Keratinocyte (primary cell): ENCODE data around the gene TMEM266. TPM values are rescaled to one million over a fixed set of nuclear protein-coding genes. Genes with fewer than 3 reads are reported as not detected.

Experiments
- DNase-seq: peaks from one replicate; pipeline ENCODE4 v3.0.0-alpha.2; 2011; ENCODE audit warnings: low read depth, missing footprints, low spot score
- FAIRE-seq: peaks from 2 replicates; lab custom pipeline; 2011; peaks lifted over from hg19 to GRCh38; lab: Jason Lieb, UNC
- H2AFZ ChIP-seq: 2 replicates; pipeline ENCODE4 v1.6.0; 2012; ENCODE audit warnings: low read length, control low read depth, inconsistent platforms; ENCODE audit not compliant: control insufficient read depth
- H3K27ac ChIP-seq: 2 replicates; pipeline ENCODE4 v1.5.1; 2011; ENCODE audit warnings: low read length; ENCODE audit not compliant: control insufficient read depth, insufficient read depth
- H3K27me3 ChIP-seq: 3 replicates; pipeline ENCODE4 v1.6.0; 2011; ENCODE audit warnings: low read length; ENCODE audit not compliant: control insufficient read depth, insufficient read depth; ENCODE audit errors: extremely low read depth
- H3K36me3 ChIP-seq, 2 experiments: 2 replicates in 1 of 2; 3 replicates in 1 of 2; pipeline ENCODE4 v1.5.1; 2011; ENCODE audit warnings: low read length in 2 of 2, mild to moderate bottlenecking in 1 of 2; ENCODE audit not compliant: control insufficient read depth in 2 of 2, insufficient read depth in 2 of 2; ENCODE audit errors: extremely low read depth in 1 of 2
- H3K4me1 ChIP-seq: 3 replicates; pipeline ENCODE4 v1.5.1; 2011; ENCODE audit warnings: low read length; ENCODE audit not compliant: control insufficient read depth, insufficient read depth; ENCODE audit errors: extremely low read depth
- H3K4me2 ChIP-seq: 3 replicates; pipeline ENCODE4 v1.6.0; 2011; ENCODE audit warnings: low read depth, low read length; ENCODE audit not compliant: control insufficient read depth, insufficient read depth; ENCODE audit errors: extremely low read depth
- H3K4me3 ChIP-seq, 3 experiments: fragments of 200-600 bp in 1 of 3; sonication (generic) in 1 of 3; 2 replicates in 2 of 3; 3 replicates in 1 of 3; pipeline ENCODE4 v1.5.1; 2011 to 2016; ENCODE audit warnings: low read length in 3 of 3, mild to moderate bottlenecking in 3 of 3, control low read depth in 2 of 3, inconsistent platforms in 1 of 3, low read depth in 1 of 3, mixed read lengths in 1 of 3, mixed run types in 1 of 3, moderate library complexity in 1 of 3; ENCODE audit not compliant: control insufficient read depth in 2 of 3, insufficient read depth in 2 of 3; ENCODE audit errors: extremely low read depth in 1 of 3
- H3K79me2 ChIP-seq: 2 replicates; pipeline ENCODE4 v1.6.0; 2012; ENCODE audit warnings: low read length; ENCODE audit not compliant: control insufficient read depth, insufficient read depth
- H3K9ac ChIP-seq: 3 replicates; pipeline ENCODE4 v1.6.0; 2011; ENCODE audit warnings: low read length; ENCODE audit not compliant: control insufficient read depth, insufficient read depth; ENCODE audit errors: extremely low read depth
- H3K9me1 ChIP-seq: 3 replicates; pipeline ENCODE4 v1.6.0; 2011; ENCODE audit warnings: low read length; ENCODE audit not compliant: control insufficient read depth, insufficient read depth; ENCODE audit errors: extremely low read depth
- H3K9me3 ChIP-seq: 2 replicates; pipeline ENCODE4 v1.5.1; 2012; ENCODE audit warnings: low read depth, low read length; ENCODE audit not compliant: control insufficient read depth
- H4K20me1 ChIP-seq: 3 replicates; pipeline ENCODE4 v1.6.0; 2011; ENCODE audit warnings: low read length; ENCODE audit not compliant: control insufficient read depth, insufficient read depth; ENCODE audit errors: extremely low read depth
- EZH2 ChIP-seq: IDR thresholded peaks from one replicate; pipeline ENCODE4 v1.6.1; 2012; ENCODE audit warnings: inconsistent platforms, mild to moderate bottlenecking, low read length, moderate library complexity
- dilution Hi-C: fragments of 300-500 bp; cut with MboI; formaldehyde crosslinking; loops from one replicate; pipeline ENCODE4 v1.7.0; 2020; ENCODE audit warnings: low sequenced_read_pairs; ENCODE audit not compliant: extremely low pct_ligation_motif_present
- polyA plus RNA-seq, 5 experiments: library from polyadenylated mRNA; depleted of rRNA in 3 of 5; stranded (reverse) in 3 of 5; stranded (forward) in 1 of 5; unstranded in 1 of 5; fragments of >200 nt; gene quantifications; 1 replicate in 1 of 5; 2 replicates in 3 of 5; 3 replicates in 1 of 5; pipeline versions ENCODE4 v1.2.1 to v1.2.3, GENCODE V29; 2011 to 2012; ENCODE audit warnings: missing spikeins in 2 of 5, low read depth in 1 of 5, low replicate concordance in 1 of 5
- TF ChIP-seq, protein P1 (sequence below), 3 experiments: IDR thresholded peaks in 1 of 3; conservative IDR thresholded peaks in 1 of 3; optimal IDR thresholded peaks in 1 of 3; 2 replicates in 2 of 3; 3 replicates in 1 of 3; pipeline versions ENCODE3 to v1.5.1; 2011; ENCODE audit warnings: low read length in 3 of 3, mild to moderate bottlenecking in 3 of 3, moderate library complexity in 2 of 3, control low read depth in 1 of 3, inconsistent platforms in 1 of 3; ENCODE audit not compliant: insufficient read depth in 2 of 3; ENCODE audit errors: extremely low read depth in 1 of 3

The TMEM266 gene
- polyA plus RNA-seq, 1 donor (not counting 4 experiments of a cell fraction or from before 2014, with no cell fraction given) = 0.03 TPM

DNA sequence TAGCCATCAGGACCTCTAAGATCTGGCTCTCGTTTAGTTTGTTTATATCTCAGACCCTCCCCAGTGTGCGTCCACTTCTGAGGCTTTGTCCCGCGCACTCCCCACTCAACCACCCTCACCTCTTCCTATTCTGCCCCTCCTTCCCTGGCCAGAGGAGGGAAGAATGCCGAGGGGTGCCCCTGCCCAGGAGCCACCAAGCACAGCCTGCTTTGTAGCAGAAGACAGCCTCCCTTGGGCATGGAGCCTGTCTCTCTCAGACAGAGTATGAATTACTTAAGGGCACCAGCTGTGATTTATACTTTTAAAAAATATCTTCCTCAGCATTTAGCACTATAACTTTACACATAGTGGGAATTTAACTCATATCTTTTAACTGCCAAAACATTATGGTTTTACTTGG, 6.0 kb downstream of the TMEM266 start:
- H3K9ac ChIP-seq = no peak overlapping the region
- dilution Hi-C loops = no loop called here
- no peak overlapping the region for H3K4me2 ChIP-seq
- no peak for FAIRE-seq
- TF ChIP-seq, protein P1, sequence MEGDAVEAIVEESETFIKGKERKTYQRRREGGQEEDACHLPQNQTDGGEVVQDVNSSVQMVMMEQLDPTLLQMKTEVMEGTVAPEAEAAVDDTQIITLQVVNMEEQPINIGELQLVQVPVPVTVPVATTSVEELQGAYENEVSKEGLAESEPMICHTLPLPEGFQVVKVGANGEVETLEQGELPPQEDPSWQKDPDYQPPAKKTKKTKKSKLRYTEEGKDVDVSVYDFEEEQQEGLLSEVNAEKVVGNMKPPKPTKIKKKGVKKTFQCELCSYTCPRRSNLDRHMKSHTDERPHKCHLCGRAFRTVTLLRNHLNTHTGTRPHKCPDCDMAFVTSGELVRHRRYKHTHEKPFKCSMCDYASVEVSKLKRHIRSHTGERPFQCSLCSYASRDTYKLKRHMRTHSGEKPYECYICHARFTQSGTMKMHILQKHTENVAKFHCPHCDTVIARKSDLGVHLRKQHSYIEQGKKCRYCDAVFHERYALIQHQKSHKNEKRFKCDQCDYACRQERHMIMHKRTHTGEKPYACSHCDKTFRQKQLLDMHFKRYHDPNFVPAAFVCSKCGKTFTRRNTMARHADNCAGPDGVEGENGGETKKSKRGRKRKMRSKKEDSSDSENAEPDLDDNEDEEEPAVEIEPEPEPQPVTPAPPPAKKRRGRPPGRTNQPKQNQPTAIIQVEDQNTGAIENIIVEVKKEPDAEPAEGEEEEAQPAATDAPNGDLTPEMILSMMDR (optimal IDR thresholded peaks at IDR 0.05 in 1 of 3, IDR thresholded peaks at IDR 0.05 in 1 of 3, conservative IDR thresholded peaks at IDR 0.05 in 1 of 3; ENCODE audit: extremely low read depth in 1 of 3, insufficient read depth in 2 of 3, low read length in 3 of 3) = no peak
- no peak for TF ChIP-seq EZH2
- H3K27me3 ChIP-seq = peaks cover 40% of the 10 kb centered on the region
- H3K36me3 ChIP-seq = no peaks in the 10 kb centered on the region
- H3K27ac ChIP-seq = no peak overlapping the region
- no peak overlapping the region for H3K4me3 ChIP-seq
- H3K9me1 ChIP-seq = no peaks in the 10 kb centered on the region
- no peak overlapping the region for H2AFZ ChIP-seq
- no peaks in the 10 kb centered on the region for H3K9me3 ChIP-seq
- no peaks in the 10 kb centered on the region for H3K4me1 ChIP-seq
- no peak for DNase-seq
- H4K20me1 ChIP-seq = no peaks in the 10 kb centered on the region
- H3K79me2 ChIP-seq = no peaks in the 10 kb centered on the region

DNA sequence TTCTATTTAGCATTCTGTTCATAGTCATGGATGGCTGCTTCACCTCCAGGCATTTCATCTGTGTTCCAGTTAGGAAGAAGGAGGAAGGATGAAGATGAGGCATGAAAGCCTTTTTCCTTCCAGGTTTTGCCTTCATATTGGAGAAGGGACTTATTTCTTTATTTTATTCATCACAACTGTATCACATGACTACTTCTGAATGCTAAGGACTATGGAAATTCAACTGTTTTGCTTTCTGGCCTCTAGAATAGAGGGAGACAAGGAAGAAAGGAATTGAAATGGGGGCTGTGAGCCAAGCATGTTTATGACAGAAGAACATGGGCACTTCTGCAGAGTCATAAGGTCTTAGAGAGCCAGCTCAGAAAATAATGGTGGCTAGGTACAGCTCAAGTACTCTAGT, 10.4 kb downstream of the TMEM266 start:
- H3K27me3 ChIP-seq = peaks cover 11% of the 10 kb centered on the region
- no peak overlapping the region for H2AFZ ChIP-seq
- FAIRE-seq = no peak
- H3K4me1 ChIP-seq = peaks cover 12% of the 10 kb centered on the region
- H4K20me1 ChIP-seq = no peaks in the 10 kb centered on the region
- no peaks in the 10 kb centered on the region for H3K79me2 ChIP-seq
- H3K4me3 ChIP-seq = no peak overlapping the region
- H3K36me3 ChIP-seq = no peaks in the 10 kb centered on the region
- TF ChIP-seq, protein P1 (optimal IDR thresholded peaks at IDR 0.05 in 1 of 3, IDR thresholded peaks at IDR 0.05 in 1 of 3, conservative IDR thresholded peaks at IDR 0.05 in 1 of 3; ENCODE audit: extremely low read depth in 1 of 3, insufficient read depth in 2 of 3, low read length in 3 of 3) = no peak
- no peak for TF ChIP-seq EZH2
- no peak overlapping the region for H3K27ac ChIP-seq
- DNase-seq = no peak
- no peak overlapping the region for H3K4me2 ChIP-seq
- no peak overlapping the region for H3K9ac ChIP-seq
- dilution Hi-C loops = no loop called here
- no peaks in the 10 kb centered on the region for H3K9me1 ChIP-seq
- H3K9me3 ChIP-seq = no peaks in the 10 kb centered on the region
